GM23338 (cell line): ENCODE results near the gene SH3D19.

Experiments
- EZH2 ChIP-seq: fragments of 200-600 bp; sonication (generic); IDR thresholded peaks from one replicate; pipeline ENCODE4 v1.8.0; 2017; ENCODE audit warnings: antibody characterized with exemption, mild to moderate bottlenecking, low read depth; ENCODE audit not compliant: unreplicated experiment
- EZH2phosphoT487 ChIP-seq: fragments of 200-600 bp; sonication (generic); IDR thresholded peaks from one replicate; pipeline ENCODE4 v1.8.1; 2018; ENCODE audit warnings: antibody characterized with exemption; ENCODE audit not compliant: unreplicated experiment
- TF ChIP-seq, protein P1 (sequence below), 2 experiments: fragments of 200-600 bp in 1 of 2; sonication (generic) in 1 of 2; conservative IDR thresholded peaks; 2 replicates each; pipeline versions ENCODE4 v1.5.1 to v1.6.1; 2016 to 2017; ENCODE audit warnings: antibody characterized with exemption in 2 of 2, low read depth in 2 of 2, mild to moderate bottlenecking in 2 of 2, moderate library complexity in 1 of 2
- TF ChIP-seq, protein P2 (sequence below): IDR thresholded peaks from one replicate; pipeline ENCODE4 v1.6.1; 2018; ENCODE audit warnings: antibody characterized with exemption; ENCODE audit not compliant: unreplicated experiment

DNA sequence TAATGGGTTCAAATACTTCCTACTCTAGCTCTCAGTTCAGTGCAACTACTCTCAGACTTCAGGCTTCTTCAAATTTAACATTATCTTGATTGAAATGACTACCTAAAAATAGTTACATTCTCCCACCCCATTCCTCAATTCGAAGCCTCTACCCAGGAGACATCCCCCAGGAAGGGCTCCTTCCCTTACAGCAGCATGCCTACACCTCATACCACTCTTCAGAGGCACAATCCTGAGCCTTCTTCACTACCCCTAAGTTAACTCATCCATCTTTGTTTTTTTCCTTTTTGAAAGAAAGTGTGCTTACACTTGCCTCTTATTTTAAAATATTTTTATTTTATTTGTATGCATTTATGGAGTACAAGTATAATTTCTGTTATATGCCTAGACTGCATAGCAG lies 65.7 kb downstream of the SH3D19 start:
- TF ChIP-seq EZH2 = no peak
- TF ChIP-seq, protein P1, sequence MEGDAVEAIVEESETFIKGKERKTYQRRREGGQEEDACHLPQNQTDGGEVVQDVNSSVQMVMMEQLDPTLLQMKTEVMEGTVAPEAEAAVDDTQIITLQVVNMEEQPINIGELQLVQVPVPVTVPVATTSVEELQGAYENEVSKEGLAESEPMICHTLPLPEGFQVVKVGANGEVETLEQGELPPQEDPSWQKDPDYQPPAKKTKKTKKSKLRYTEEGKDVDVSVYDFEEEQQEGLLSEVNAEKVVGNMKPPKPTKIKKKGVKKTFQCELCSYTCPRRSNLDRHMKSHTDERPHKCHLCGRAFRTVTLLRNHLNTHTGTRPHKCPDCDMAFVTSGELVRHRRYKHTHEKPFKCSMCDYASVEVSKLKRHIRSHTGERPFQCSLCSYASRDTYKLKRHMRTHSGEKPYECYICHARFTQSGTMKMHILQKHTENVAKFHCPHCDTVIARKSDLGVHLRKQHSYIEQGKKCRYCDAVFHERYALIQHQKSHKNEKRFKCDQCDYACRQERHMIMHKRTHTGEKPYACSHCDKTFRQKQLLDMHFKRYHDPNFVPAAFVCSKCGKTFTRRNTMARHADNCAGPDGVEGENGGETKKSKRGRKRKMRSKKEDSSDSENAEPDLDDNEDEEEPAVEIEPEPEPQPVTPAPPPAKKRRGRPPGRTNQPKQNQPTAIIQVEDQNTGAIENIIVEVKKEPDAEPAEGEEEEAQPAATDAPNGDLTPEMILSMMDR (conservative IDR thresholded peaks at IDR 0.05; ENCODE audit: low read depth in 2 of 2) = no peak
- TF ChIP-seq, protein P2, sequence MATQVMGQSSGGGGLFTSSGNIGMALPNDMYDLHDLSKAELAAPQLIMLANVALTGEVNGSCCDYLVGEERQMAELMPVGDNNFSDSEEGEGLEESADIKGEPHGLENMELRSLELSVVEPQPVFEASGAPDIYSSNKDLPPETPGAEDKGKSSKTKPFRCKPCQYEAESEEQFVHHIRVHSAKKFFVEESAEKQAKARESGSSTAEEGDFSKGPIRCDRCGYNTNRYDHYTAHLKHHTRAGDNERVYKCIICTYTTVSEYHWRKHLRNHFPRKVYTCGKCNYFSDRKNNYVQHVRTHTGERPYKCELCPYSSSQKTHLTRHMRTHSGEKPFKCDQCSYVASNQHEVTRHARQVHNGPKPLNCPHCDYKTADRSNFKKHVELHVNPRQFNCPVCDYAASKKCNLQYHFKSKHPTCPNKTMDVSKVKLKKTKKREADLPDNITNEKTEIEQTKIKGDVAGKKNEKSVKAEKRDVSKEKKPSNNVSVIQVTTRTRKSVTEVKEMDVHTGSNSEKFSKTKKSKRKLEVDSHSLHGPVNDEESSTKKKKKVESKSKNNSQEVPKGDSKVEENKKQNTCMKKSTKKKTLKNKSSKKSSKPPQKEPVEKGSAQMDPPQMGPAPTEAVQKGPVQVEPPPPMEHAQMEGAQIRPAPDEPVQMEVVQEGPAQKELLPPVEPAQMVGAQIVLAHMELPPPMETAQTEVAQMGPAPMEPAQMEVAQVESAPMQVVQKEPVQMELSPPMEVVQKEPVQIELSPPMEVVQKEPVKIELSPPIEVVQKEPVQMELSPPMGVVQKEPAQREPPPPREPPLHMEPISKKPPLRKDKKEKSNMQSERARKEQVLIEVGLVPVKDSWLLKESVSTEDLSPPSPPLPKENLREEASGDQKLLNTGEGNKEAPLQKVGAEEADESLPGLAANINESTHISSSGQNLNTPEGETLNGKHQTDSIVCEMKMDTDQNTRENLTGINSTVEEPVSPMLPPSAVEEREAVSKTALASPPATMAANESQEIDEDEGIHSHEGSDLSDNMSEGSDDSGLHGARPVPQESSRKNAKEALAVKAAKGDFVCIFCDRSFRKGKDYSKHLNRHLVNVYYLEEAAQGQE = no peak
- TF ChIP-seq EZH2phosphoT487 = no peak
